Progenitor cell of endocrine pancreas (in vitro differentiated cells): ENCODE measurements around the gene LEMD1. TPM values are rescaled to one million over a fixed set of nuclear protein-coding genes. Genes with fewer than 3 reads are reported as not detected.

ENCODE experiments used
- DNase-seq: peaks from one replicate; pipeline ENCODE4 v3.0.0; 2021; ENCODE audit warnings: low spot score; ENCODE audit not compliant: unreplicated experiment
- H3K27ac Mint-ChIP-seq: 2 replicates; pipeline ENCODE4 v1.8.0; 2021; ENCODE audit warnings: mild to moderate bottlenecking, moderate library complexity, mixed read lengths
- H3K27me3 Mint-ChIP-seq: 2 replicates; pipeline ENCODE4 v1.8.0; 2021; ENCODE audit warnings: mixed read lengths
- H3K36me3 Mint-ChIP-seq: 2 replicates; pipeline ENCODE4 v1.8.0; 2022; ENCODE audit warnings: mixed read lengths; ENCODE audit not compliant: insufficient read depth
- H3K4me1 Mint-ChIP-seq: 2 replicates; pipeline ENCODE4 v1.8.0; 2021; ENCODE audit warnings: low read depth, mixed read lengths
- H3K4me3 Mint-ChIP-seq: 2 replicates; pipeline ENCODE4 v1.8.0; 2021; ENCODE audit warnings: low read depth, mild to moderate bottlenecking, moderate library complexity, mixed read lengths
- H3K9me3 Mint-ChIP-seq: 2 replicates; pipeline ENCODE4 v1.8.0; 2021; ENCODE audit warnings: low read depth, mixed read lengths
- total RNA-seq: library from RNA; stranded (reverse); gene quantifications from 2 replicates; pipeline ENCODE4 v1.2.1, GENCODE V29; 2021
- TF ChIP-seq, protein P1 (sequence below): fragments of 200-600 bp; sonication (generic); IDR thresholded peaks from one replicate; pipeline ENCODE4 v1.5.0; 2021; ENCODE audit warnings: antibody characterized with exemption, mild to moderate bottlenecking; ENCODE audit not compliant: unreplicated experiment

Gene LEMD1
- total RNA-seq, 1 donor from 2014 or later = 13.9 TPM

DNA sequence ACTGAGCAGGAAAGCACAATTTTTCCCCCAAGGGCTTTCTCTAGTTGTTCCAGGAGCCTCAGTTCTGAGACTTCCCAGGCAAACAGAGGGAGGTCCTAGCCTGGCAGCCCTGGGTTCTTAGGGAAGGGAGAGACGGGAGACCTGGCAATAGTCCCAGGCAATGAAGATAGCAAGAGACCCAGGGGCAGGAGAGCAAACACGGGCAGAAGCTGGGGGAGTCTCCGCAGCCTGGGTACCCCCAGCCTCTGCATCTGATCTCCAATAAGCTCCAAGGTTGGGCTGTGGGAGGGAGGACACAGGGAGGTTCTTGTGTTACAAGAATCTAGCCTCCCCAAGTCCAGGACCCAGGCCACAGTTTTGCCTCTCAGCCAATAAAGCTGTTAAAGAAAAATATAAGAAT is 31.6 kb upstream of the LEMD1 start:
- Mint-ChIP-seq H3K4me1 (peaks cover 40% of the 10 kb centered on the region), H3K36me3 (no peaks in the 10 kb centered on the region), H3K9me3 (no peaks in the 10 kb centered on the region), H3K4me3 (no peak overlapping the region), H3K27me3 (peaks cover 17% of the 10 kb centered on the region), H3K27ac (no peak overlapping the region)
- no peak for DNase-seq
- TF ChIP-seq, protein P1, sequence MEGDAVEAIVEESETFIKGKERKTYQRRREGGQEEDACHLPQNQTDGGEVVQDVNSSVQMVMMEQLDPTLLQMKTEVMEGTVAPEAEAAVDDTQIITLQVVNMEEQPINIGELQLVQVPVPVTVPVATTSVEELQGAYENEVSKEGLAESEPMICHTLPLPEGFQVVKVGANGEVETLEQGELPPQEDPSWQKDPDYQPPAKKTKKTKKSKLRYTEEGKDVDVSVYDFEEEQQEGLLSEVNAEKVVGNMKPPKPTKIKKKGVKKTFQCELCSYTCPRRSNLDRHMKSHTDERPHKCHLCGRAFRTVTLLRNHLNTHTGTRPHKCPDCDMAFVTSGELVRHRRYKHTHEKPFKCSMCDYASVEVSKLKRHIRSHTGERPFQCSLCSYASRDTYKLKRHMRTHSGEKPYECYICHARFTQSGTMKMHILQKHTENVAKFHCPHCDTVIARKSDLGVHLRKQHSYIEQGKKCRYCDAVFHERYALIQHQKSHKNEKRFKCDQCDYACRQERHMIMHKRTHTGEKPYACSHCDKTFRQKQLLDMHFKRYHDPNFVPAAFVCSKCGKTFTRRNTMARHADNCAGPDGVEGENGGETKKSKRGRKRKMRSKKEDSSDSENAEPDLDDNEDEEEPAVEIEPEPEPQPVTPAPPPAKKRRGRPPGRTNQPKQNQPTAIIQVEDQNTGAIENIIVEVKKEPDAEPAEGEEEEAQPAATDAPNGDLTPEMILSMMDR = no peak

DNA sequence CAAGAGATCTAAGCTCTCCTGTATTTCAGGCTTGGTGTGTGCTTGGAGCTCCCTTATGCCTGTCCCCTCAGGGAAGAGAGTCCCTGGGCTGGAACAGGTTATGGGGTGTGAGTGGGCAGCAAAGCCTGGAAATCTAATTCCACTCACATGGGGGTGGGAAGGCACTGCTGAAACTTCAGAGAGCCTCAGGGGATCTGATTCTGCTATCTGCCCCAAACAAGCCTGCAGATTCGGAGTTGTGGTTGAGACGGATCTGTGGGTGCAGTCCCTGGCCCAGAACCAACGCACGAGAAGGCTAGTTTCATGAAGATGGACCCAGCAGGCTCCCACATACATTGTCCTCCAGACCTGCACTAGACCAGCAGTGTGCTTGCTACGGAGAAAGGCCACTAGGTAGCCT is 31.1 kb upstream of the LEMD1 start:
- Mint-ChIP-seq H3K4me3 (no peak overlapping the region), H3K36me3 (no peaks in the 10 kb centered on the region), H3K4me1 (peaks cover 43% of the 10 kb centered on the region), H3K9me3 (no peaks in the 10 kb centered on the region), H3K27ac (no peak overlapping the region), H3K27me3 (peaks cover 13% of the 10 kb centered on the region)
- TF ChIP-seq, protein P1 = no peak
- no peak for DNase-seq

DNA sequence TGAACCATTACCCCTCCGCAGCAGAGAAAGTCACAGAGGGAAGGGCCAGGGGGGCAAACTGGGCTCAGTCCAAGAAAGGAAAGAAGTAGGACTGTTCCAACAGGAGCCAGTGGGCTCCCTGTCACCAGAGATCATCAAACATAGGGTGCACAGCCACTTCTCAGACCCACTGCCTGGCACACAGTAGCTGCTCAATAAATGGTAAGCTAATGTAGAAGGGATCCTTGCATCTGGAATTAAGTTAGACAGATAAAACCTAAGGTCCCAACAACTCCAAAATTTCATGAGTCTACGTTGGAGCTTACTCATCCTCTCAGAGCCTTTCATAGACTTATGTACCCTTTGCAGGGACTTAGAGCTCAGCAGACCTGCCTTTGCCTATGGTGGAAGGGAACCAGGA is 30.5 kb upstream of the LEMD1 start:
- TF ChIP-seq, protein P1 = no peak
- Mint-ChIP-seq H3K4me1 (peaks cover 47% of the 10 kb centered on the region), H3K27me3 (peaks cover 10% of the 10 kb centered on the region), H3K4me3 (no peak overlapping the region), H3K27ac (no peak overlapping the region), H3K9me3 (no peaks in the 10 kb centered on the region), H3K36me3 (peaks cover under 1% of the 10 kb centered on the region)
- DNase-seq = no peak

DNA sequence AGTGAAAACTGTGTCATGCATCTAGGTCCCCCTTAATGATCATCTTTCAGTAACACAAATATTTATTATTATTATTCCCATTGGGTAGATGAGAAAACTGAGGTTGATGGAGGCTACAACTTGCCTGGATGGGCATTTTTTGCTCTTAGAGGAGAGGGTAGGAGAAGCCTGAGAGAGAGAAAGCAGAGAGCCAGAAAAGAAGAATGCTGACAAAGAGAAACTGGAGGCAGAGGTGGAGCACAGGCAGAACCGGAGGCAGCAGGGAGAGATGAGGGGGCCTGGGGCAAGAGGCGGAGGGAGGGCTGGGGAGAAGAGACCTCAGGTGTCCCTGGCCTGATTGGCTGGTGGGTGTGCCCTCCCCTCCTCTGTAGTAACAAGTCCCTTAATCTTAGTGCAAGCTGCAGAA is 29.9 kb upstream of the LEMD1 start:
- peaks cover 10% of the 10 kb centered on the region for H3K27me3 Mint-ChIP-seq
- peak overlapping the region; percentile 98 for H3K27ac Mint-ChIP-seq
- H3K4me1 Mint-ChIP-seq = peaks cover 53% of the 10 kb centered on the region
- DNase-seq = no peak
- no peak overlapping the region for H3K4me3 Mint-ChIP-seq
- TF ChIP-seq, protein P1 = no peak
- peaks cover 4% of the 10 kb centered on the region for H3K36me3 Mint-ChIP-seq
- H3K9me3 Mint-ChIP-seq = no peaks in the 10 kb centered on the region

DNA sequence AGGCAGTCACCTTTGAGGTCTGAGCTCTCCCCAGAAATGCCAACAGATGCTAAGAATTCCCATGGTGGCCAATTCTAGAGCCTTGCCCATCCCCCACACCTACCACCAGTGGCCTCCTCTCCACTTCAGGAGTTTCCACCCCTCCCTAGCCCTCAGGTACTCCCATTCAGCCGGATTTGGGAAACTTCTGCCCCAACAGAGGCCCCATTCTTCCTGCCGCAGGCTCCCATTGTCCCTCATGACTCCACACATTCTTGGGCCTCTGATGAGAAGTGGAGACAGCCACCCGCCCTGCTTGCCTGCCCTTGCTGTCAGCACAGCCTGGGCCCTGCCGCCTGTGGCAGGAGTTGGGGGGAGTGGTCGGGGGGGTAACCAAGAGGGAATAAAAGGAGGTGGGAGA is 29.3 kb upstream of the LEMD1 start:
- Mint-ChIP-seq H3K4me3 (peak overlapping the region; percentile 80), H3K9me3 (no peaks in the 10 kb centered on the region), H3K4me1 (peaks cover 53% of the 10 kb centered on the region), H3K27ac (peak overlapping the region; percentile 98), H3K27me3 (peaks cover 7% of the 10 kb centered on the region), H3K36me3 (peaks cover 4% of the 10 kb centered on the region)
- TF ChIP-seq, protein P1 = no peak
- DNase-seq = no peak
